IPS DF 4.7 (cell line): ENCODE measurements around the gene ACSBG1.

ENCODE experiments used
- DNase-seq: peaks from one replicate; pipeline ENCODE4 v3.0.0-alpha.2; 2013; ENCODE audit warnings: low spot score; ENCODE audit errors: extremely low read depth

ACSBG1 gene

DNA sequence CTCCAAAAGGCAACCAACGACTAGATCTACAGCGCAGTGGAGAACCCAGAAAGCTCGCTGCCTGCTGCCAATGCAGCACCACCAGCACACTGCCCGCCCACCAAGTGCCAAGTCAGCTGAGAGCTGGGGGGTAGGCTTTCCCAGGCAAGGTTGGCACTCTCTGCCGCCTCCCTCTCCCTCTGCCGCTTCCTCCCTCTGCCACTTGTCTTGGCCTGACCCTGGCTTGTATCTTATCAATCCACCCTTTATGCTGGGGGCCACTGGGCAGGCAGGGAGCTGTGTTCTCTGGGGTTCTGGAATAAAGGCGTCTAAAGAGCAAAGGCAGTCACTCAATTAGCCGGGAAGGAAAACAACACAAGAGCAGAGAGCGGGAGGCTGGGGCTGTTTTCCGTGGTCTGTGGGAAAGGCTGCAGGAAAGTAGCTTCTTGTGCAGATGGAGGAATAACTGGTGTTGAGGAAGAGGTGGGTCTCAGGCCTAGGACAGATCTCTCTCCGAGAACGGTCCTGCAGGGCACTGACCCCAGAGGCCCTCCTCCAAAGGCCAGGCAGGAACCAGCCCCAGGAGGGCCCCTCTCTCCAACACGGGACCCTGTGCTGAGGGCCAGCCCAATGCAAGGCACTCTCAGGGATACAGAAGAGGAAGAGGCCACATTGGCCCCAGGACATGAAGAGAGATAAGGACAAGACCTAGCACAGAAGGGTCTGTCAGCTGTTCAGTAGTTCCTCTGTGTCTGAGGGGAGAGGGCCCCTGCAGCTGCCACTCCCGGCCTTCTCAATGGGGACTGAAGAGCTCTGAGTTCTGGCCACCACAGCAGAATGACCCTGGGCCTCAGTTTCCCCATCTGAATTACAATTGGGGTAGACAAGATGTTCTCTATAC lies 30.8 kb downstream of the ACSBG1 start:
- DNase-seq = no peak

DNA sequence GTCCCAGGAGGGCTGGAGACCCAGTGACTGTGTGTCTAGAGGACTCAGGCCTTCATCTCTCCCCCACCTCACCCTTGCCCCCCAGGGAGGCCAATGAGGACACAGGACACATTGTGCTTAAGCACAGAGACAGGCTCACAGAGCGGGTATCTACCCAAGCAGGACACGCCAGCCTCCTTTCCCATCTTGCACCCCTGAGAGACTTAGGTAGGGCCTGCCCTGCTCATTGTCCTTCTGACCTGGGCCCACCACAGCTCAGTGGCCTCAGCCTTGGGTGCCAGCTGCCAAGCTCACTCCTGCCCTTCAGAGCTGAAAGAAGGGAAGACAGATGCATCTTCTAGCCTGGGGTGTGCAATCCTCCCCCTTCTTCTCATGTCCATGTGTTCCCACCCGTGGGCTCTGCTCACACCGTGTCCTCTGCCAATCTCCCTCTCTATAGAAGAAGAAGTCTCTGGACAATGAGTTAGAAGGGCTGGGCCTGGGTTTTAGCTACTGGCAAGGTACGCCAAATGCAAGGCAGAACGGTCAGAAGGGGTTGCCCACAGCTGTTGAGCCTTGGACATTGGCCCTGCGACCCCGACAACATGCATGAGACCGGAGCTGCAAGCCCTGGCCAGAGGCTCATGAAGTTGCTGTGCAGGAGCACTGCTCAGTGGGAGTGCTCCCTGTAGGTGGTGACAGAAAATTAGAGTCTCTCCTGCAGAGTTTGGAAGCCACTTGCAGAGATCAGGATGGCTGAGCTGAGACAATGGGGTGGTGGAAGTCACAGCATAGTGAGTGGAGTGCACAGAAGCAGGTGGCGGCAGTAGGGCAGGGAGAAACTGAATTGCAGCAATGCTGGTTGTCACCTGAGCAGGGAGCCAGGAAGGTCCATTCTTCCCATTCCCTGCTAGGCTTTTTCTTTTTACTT lies 32.8 kb downstream of the ACSBG1 start:
- DNase-seq = no peak

DNA sequence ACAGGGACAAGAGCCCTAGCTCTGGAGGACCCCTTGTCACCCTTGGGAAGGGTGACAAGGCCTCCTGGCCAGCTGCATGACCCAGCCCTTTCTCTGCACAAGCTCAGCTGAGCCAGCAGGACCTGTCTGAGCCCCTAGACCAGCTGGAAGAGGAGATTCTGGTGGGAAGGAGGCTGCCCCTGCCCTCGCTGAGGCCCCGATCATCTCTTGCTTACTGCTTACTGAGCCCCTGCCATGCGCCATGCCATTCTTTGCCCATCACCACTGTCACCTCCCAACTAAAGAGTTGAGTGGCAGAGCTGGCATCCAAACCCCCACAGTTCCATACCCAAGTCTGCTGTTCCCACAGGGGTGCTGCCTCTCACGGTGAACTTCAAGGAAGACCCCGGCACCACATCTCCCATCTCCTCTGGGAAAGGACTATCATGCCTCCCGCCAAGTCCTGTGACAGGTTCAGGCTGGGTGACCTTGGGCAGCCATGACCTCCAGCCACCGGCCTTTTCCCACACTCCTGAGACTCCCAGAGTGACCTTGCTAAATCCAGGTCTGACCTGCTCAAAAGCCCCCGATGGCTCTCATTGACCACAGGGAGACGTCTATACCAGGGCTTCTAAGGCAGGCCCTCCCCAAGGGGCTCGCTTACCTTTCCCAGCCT lies 34.0 kb downstream of the ACSBG1 start:
- DNase-seq = no peak

DNA sequence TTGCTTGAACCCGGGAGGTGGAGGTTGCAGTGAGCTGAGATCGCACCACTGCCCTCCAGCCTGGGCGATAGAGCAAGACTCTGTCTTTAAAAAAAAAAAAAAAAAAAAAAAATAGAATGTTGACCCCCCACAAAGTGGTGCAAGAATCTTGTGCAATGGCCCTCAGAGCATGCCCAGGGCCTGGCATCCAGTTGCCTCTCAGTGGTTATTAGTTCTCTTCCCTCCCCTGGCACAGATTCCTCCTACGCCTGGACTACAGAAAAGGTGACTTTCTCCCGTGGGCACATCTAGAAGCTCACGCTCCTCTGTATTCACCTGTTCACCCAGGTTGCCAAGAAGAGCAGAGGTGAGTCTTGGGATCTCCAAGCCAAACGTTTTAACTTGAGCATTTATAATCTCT lies 36.7 kb downstream of the ACSBG1 start:
- DNase-seq = no peak

DNA sequence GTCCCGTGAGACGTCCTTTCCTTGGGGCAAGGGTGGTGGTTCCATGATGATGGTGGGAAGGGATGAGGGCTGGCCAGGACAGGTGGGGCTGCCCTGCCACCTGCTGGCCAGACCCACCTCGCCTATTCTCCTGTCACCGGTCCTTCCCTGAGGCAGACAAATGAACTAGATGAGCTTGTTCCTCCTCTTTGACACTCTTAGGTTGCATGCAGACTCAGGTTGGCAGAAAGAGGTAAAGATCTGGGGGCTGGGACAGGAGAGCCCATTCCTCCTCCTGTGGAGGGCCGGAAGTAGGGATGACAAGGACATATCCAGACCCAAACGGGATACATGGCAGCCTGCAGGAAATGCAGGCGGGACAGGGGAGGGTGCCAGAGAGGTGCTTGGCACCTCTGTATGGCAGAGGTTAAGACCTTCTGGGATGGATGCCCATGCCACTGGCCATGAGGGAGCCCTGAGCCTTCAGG lies 38.6 kb downstream of the ACSBG1 start:
- no peak for DNase-seq

DNA sequence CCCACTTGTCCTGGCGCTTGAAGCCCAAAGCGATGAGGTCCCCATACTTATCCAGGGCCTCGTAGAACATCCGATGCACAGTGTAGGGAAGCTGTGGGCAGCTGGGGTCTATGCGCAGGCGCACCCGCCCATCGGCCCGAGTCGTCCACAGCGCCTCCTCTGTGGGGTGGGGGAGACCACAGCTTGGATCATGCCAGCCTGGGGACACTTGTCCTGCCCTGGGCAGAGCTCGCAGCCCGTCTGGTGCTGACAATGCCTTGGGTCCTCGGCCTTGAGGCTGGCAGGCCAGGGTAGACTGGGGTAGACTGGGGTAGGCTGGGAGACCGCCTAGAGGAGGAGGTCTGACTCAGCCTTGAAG lies 39.8 kb downstream of the ACSBG1 start:
- no peak for DNase-seq

DNA sequence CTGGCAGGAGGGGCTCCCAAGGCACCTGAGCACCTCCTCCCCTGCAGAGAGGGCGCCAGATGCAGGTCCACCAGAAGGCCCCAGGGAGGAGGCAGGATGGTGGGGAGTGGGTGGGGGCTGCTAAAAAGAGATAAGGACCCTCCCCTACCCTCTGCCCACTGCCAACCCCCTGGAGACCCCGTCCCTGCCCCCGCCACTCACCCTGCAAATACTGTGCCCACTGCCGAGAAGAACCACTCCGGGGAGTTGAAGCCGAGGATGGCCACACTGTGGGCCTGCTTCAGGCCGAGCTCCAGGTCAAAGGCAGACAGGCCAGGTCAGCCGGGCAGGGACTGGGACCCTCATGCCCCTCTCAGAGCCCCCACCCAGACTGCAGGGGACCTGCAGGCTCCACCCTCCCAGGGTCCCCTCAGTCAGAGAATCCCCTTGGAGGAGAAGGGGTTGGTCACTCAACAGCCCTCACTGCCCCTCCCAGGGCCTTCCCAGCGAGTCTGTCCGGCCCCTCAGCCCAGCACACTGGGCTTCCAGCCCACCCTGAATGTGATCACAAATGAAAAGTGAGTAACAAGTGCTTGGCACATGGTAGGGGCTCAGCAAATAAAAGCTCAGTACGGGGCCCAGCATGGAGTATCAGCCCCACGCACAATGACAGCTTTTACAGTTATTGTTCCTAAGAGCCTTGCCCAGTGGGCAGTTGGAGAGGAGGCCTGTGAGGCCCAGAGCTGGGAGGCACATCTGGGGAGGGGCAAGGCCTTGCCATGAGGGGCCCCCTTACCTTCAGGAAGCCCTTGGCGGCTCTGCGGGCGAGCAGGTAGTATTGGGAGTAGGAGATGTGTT lies 40.4 kb downstream of the ACSBG1 start:
- DNase-seq = no peak

DNA sequence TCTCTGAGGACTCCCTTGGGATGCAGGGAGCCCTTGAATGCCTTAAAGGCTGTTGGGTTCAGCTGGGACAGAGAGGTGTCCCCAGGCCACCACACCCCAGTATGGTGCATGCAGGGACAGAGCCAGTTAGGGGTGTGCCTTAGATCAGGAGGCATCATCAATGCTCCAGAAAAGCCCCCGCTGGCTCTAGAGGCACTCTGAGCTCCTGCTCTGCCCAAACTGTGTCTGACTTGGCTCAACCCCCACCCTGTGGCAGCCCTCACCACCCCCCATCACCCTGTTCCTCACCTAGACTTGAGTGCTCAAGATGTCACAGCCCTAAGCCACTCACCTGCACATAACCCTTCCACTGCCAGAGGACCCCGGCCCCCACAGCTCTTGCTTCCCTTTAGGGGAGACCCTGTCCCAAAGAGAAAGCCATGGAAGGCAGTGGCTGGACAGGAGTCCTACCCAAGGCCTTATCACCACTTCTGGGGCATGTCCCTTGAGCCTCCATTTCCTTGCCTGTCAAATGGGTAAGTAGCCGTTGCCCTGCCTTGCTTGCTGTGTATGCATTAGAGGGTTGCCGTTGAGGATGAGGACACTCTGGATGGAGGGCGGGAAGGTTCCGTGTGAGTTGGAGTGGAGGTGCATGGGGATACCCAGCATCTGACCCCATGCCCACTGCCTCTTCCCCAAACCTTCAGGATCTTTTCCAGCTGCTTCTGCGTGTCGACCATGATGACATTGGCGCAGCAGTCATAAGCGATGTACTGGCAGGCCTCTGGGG lies 41.4 kb downstream of the ACSBG1 start:
- DNase-seq = no peak

DNA sequence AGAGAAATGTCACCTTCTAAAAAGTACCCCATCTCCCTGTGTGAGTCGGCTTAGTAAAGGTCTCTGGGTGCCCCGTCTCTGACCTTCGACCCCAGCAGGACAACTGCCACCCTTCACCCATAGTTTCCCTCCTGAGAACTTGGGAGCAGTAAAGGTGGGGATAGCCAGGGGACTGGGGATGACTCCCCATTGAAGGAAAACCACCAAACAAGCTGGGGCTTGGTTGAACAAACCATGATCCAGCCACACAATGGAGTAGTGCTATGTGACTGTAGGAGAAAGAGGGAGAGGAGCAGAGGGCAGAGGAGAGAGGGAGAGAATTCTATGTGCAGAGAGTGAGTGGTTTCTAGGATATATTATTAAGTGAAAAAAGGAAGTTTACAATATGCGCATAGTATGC lies 51.5 kb downstream of the ACSBG1 start:
- no peak for DNase-seq

DNA sequence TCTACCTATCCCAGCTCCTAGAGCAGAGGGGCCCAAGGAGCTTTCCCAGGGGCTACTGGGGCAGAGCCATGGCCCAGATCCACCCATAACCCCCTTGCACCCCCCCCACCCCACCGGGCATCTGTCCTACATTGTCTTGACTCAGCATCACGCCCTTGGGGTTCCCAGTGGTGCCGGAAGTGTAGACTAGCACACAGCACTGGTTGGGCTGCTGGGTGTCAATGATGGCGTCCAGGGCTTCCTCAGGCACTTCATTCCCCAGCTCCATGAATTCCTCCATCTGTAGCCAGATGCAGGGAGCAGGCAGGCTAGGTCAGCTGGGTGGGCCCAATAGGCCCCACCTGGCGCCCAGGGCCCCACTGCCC lies 52.0 kb downstream of the ACSBG1 start:
- no peak for DNase-seq

DNA sequence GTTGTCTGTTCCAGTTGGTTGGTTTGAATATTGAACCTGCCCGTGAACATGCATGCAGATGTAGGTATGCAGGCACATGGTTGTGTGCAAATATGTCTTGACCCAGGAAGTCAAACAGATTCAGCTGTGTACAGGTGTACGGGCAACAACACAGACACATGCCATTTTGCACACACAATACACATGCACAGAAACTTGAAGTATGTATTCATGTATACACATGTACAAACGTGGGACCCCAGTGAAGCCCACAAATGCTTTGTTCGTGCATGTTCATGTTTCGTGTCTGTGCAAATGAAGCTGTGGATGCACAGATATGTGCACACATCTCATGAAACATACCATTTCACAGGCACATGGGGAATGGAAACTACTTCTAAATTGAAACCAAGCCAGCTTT lies 54.5 kb downstream of the ACSBG1 start:
- DNase-seq = no peak

DNA sequence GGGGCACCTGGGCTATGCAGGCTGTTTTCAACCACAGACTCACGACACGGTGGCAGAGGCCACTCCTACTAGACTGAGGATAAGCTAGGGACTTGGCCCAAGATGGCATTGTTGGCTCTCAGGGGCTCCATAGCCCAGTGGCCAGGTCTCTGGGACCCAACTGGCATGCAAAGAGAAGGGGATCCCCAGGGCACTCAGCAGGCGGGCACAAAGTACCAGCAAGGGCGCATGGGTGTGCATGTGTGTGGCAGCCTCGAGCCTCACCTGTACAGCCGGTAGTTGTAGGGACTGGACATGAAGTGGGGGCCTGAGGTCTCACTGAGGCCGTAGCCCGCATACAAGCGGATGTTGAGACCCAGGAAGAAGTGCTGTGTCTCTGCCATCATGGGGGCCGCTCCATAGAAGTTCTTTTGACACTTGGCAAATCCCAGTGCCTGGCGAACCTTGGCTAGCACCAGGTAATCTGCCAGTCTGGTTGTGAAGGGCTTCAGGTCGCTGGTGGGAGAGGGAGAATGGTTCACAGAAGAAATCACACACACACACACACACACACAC lies 55.0 kb downstream of the ACSBG1 start:
- no peak for DNase-seq

DNA sequence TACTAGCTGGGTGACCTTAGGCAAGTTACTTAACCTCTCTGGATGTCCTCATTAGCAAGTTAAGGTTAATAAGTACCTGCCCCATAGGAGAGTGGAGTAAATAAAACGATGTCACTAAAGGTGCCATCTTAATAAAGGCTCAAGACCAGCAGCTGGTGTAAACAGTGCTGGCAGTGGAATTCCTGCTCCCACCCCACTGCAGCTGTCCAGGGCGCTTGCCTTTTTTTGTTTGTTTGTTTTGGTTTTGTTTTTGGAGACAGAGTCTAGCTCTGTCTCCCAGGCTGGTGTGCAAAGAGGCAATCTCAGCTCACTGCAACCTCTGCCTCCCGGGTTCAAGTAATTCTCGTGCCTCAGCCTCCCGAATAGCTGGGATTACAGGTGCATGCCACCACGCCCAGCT lies 56.3 kb downstream of the ACSBG1 start:
- DNase-seq = no peak

DNA sequence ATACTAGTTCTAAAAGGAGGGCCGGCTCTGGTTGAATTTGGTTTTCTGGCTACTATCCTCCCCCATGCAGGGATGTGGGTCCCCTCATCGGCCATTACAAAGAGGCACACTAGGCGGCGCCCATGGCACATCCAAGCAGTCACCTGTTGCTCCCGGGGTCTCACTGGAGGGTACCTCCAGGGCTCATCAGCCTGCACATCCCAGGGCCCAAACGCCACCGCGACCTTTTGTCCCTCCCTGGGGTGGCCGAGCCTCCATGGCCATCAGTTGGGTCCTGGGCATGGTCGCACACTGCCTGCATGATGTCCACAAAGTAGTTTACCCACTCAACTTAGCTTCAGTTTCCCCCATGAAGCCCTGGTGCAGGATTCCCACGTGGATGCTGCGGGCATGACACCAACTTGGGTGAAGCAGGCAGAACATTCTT lies 56.9 kb downstream of the ACSBG1 start:
- peak; percentile 30 for DNase-seq

DNA sequence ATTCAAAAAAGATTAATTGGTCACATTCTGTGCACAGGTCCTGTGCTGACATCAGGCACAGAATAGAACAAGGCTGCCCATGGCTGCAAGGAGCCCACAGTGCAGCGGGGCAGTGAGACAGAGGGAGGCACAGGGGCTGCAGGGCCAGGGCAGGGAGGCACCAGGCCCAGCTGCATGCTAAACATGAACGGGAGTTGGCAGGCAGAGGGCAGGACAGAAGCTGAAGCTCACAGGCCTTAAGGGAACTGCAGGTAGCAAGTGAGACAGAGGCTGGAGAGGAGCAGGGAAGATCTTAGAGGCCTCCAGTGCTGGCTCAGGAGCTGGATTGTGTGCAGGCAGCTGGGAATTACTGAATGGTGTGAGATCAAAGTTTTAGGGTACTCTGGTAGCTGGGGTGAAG lies 59.0 kb downstream of the ACSBG1 start:
- no peak for DNase-seq

DNA sequence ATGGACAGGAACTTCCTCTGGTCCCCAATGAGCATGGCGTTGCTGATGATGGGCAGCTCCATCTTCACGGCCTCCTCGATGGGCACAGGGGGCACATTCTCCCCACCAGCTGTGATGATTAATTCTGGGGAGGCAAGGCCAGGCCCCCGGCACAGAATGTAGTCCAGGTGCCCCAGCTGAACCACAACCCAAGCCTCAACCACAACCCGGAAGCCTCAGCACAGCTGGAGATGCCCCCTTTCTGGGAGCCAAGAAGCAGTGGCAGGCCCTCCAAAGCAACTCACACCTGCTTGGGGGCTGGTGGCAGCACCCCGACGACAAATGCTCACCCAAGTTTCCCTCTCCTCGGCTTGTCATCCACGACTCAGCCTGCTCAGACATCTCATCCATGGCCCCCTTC lies 60.0 kb downstream of the ACSBG1 start:
- no peak for DNase-seq

DNA sequence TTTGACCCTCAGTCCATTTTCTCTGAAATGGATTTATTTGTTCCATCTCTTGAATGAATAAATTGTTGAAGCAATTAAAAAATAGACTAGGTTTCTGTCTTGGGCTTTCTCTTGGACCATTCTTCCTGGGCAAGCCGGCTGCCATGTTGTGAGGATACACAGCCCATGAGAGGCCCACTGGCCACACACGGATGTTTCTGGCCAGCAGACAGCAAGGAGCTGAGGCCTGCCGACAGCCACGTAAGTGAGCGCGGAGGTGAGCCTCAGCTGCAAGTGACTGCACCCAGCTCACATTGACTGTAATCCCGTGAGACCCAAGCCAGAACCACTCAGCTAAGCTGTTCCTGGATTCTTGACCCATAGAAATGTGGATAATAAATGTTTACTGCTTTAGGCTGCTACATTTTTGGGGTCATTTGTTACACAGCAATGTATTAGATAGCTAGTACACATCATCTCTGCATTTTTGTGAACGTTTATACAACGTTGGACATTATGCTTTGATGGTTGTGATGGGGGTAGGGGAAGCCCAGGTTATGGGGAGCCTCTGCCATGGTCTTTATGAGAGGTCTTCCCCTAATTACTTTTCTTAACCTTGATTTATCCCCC lies 62.4 kb downstream of the ACSBG1 start:
- DNase-seq = no peak

DNA sequence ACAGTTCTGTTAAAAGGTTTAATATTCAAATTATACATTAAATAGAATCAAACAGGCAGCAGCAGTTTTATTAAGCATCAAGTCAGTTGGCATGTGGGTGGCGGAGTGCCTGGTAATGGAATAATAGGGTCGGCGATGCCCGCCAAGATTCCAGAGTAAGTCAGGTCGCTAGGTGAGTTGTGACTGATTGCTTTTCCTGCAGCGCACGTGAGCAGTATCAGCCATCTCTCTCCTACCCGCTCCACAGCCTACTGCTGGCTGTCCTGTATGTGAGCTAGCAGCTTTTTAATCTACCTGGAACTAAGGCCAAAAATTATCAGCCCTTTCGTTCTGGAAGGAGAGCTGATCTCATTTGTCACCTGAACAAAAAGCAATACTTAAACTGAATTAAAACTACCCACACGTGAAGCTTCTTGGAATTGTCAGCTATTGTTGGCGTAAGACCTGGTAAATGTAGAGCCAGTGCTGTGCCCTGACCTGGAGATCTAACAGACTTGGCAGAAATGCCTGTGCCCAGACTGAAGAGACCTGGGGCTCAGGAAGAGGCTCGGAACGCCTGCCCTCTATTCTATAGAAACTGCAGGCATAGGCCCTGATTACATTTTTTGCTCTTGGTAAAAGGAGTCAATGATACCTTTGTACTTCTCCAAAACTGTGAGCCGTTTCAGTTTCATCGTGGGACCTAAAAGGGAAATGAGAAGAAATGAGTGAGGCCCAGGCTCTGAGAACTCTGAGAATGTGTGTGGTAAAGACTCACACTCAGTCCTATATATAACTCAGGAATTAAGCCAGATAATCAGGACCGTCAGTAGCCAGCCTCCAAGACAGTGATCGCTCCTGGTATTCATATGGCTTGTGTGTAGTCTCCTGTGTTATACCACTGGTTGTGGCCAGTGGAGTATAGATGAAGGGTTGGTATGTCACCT lies 63.3 kb downstream of the ACSBG1 start:
- no peak for DNase-seq
